Upper lobe of left lung (tissue), 4 donors: ENCODE results near the gene PRRC2C.

Experiments used
- CTCF ChIP-seq, 6 experiments: fragments of 450-650 bp in 4 of 6; fragments of 200-600 bp in 2 of 6; sonication (generic) in 2 of 6; IDR thresholded peaks; one replicate each; pipeline ENCODE4 v1.5.1; 2016 to 2019; ENCODE audit warnings: antibody characterized with exemption in 6 of 6
- EP300 ChIP-seq, 4 donors: sonication (generic); formaldehyde crosslinking; IDR thresholded peaks; one replicate each; pipeline ENCODE4 v1.5.1; 2017; ENCODE audit warnings: antibody characterized with exemption in 4 of 4, control low read depth in 2 of 4
- POLR2A ChIP-seq, 4 donors: fragments of 450-650 bp; IDR thresholded peaks; one replicate each; pipeline ENCODE4 v1.5.1; 2016 to 2017; ENCODE audit warnings: antibody characterized with exemption in 4 of 4, mild to moderate bottlenecking in 2 of 4
- POLR2AphosphoS5 ChIP-seq, 2 donors: sonication (generic); formaldehyde crosslinking; IDR thresholded peaks; one replicate each; pipeline ENCODE4 v1.5.1; 2017; ENCODE audit warnings: antibody characterized with exemption in 2 of 2

- TF ChIP-seq POLR2A (IDR thresholded peaks at IDR 0.05) (no peak), CTCF (IDR thresholded peaks at IDR 0.05) (no peak), EP300 (IDR thresholded peaks at IDR 0.05) (no peak), POLR2AphosphoS5 (IDR thresholded peaks at IDR 0.05) (no peak)
Observed at GRCh38 chr1:171500803-171501202, 15.5 kb downstream of the PRRC2C start.
